Panc1 (cell line): ENCODE data around the gene CACNG7. TPM values are rescaled to one million over a fixed set of nuclear protein-coding genes. Genes with fewer than 3 reads are reported as not detected.
"Not testable (repeated sequence)": the region's sequence is repeated elsewhere in the genome, so short reads cannot be mapped to it uniquely, and the experiment has no call there.

Source experiments
- ATAC-seq: fragments of 200-7000 bp; cut with Tn5 transposase; 2 replicates; pipeline ENCODE4 v1.9.1; 2020; ENCODE audit warnings: mild to moderate bottlenecking, moderate library complexity
- BruUV-seq: library from RNA; stranded (reverse); fragments of 400-500 nt; replicated peaks from 2 replicates; lab custom pipeline; 2021; lab: Mats Ljungman, UMichigan
- CTCF ChIA-PET: fragments of 300-600 bp; sonication (Branson Sonifier 250); formaldehyde crosslinking; loops from one replicate; lab custom pipeline; 2022; ENCODE audit warnings: antibody characterized with exemption; lab: Charles Lee
- POLR2A ChIA-PET: fragments of 300-600 bp; sonication (Branson Sonifier 250); formaldehyde crosslinking; loops from one replicate; lab custom pipeline; 2022; ENCODE audit warnings: antibody characterized with exemption; lab: Charles Lee
- DNase-seq: peaks from one replicate; pipeline ENCODE4 v3.0.0-alpha.2; 2010; ENCODE audit warnings: low read depth, low spot score
- H3K27ac ChIP-seq: 2 replicates; pipeline ENCODE4 v1.5.1; 2011; ENCODE audit warnings: mild to moderate bottlenecking, low read length, inconsistent platforms
- H3K27me3 ChIP-seq: fragments of 200-500 bp; sonication (Bioruptor generic); 2 replicates; pipeline ENCODE4 v1.6.0; 2014; ENCODE audit warnings: low read length, inconsistent platforms; ENCODE audit not compliant: control insufficient read depth, insufficient read depth
- H3K36me3 ChIP-seq: fragments of 200-500 bp; sonication (Bioruptor generic); 2 replicates; pipeline ENCODE4 v1.5.1; 2014; ENCODE audit warnings: inconsistent platforms, mild to moderate bottlenecking, low read length, moderate library complexity; ENCODE audit not compliant: control insufficient read depth, insufficient read depth
- H3K4me1 ChIP-seq: 2 replicates; pipeline ENCODE4 v1.5.1; 2011; ENCODE audit warnings: inconsistent platforms, mild to moderate bottlenecking, low read length, moderate library complexity; ENCODE audit not compliant: control insufficient read depth, insufficient read depth
- H3K4me3 ChIP-seq, 2 experiments: 2 replicates each; pipeline ENCODE4 v1.5.1; 2011 to 2012; ENCODE audit warnings: low read depth in 2 of 2, low read length in 2 of 2, mild to moderate bottlenecking in 2 of 2, inconsistent platforms in 1 of 2, moderate library complexity in 1 of 2
- H3K9me3 ChIP-seq: fragments of 200-500 bp; sonication (Bioruptor generic); 2 replicates; pipeline ENCODE4 v1.5.1; 2014; ENCODE audit warnings: low read depth, mild to moderate bottlenecking, inconsistent platforms, low read length, moderate library complexity; ENCODE audit not compliant: control insufficient read depth, insufficient read depth
- CTCF ChIP-seq: fragments of 450-650 bp; IDR thresholded peaks from 2 replicates; pipeline ENCODE4 v1.5.1; 2017; ENCODE audit warnings: mild to moderate bottlenecking
- POLR2AphosphoS5 ChIP-seq: IDR thresholded peaks from 2 replicates; pipeline ENCODE4 v1.6.1; 2012; ENCODE audit warnings: mild to moderate bottlenecking, low read depth, low read length, moderate library complexity
- SIN3A ChIP-seq: IDR thresholded peaks from 2 replicates; pipeline ENCODE4 v1.6.1; 2012; ENCODE audit warnings: low read depth, mild to moderate bottlenecking, low read length, moderate library complexity, borderline replicate concordance; ENCODE audit not compliant: insufficient read depth
- in situ Hi-C: cut with HindIII; loops from 2 replicates; pipeline ENCODE4 v1.10.0; 2016; ENCODE audit warnings: low sequenced_read_pairs, low pct_unique_long_range_greater_than_20kb
- intact Hi-C: fragments of 100-400 bp; cut with micrococcal nuclease; formaldehyde crosslinking; loops from one replicate; pipeline ENCODE4 v1.10.0; 2022; ENCODE audit not compliant: unreplicated experiment
- total RNA-seq: library from RNA; stranded (reverse); gene quantifications from one replicate; pipeline ENCODE4 v1.2.1, GENCODE V29; 2021; ENCODE audit not compliant: unreplicated experiment

The CACNG7 gene
- total RNA-seq, 1 experiment from 2014 or later = 7.7 TPM

GRCh38 chr19:53945998-53946397, 36.9 kb downstream of the CACNG7 start:
- H3K27ac ChIP-seq = no peak overlapping the region
- H3K27me3 ChIP-seq = no peaks in the 10 kb centered on the region

GRCh38 chr19:53947624-53948023, 38.5 kb downstream of the CACNG7 start:
- intact Hi-C loops = no loop called here
- no peak for DNase-seq
- in situ Hi-C loops = no loop called here
- no peaks in the 10 kb centered on the region for H3K27me3 ChIP-seq
- H3K36me3 ChIP-seq = no peaks in the 10 kb centered on the region
- H3K9me3 ChIP-seq = no peaks in the 10 kb centered on the region
- ChIA-PET POLR2A (interaction anchor here (0.6 to 0.8 kb wide), 2 partner anchors 19 to 64 kb away, joined by 4 to 5 read pairs; no protein-coding TSS in a partner anchor), CTCF (interaction anchor here (0.6 to 1.5 kb wide), 12 partner anchors 18 to 275 kb away, joined by 3 to 10 read pairs (median 4); no protein-coding TSS in a partner anchor)
- BruUV-seq = no TSS peak
- TF ChIP-seq CTCF = no peak; the same call in 1 of the 2 replicates
- no peak for TF ChIP-seq SIN3A
- TF ChIP-seq POLR2AphosphoS5 = no peak
- H3K4me3 ChIP-seq = no peak overlapping the region
- H3K4me1 ChIP-seq = peaks cover 7% of the 10 kb centered on the region; the same call in 1 of the 2 replicates
- no peak overlapping the region for H3K27ac ChIP-seq
- ATAC-seq = peak; percentile 73

More at GRCh38 chr19:53945998-53946397, 36.9 kb downstream of the CACNG7 start:
- DNase-seq (no peak), ATAC-seq (no peak)
- peak overlapping the region in 1 of 2 experiments; percentile 13; a peak in 1 of 4 replicates for H3K4me3 ChIP-seq
- H3K4me1 ChIP-seq = peaks cover 7% of the 10 kb centered on the region; the same call in 1 of the 2 replicates
- H3K9me3 ChIP-seq = no peaks in the 10 kb centered on the region
- no peaks in the 10 kb centered on the region for H3K36me3 ChIP-seq
- no peak for TF ChIP-seq CTCF
- intact Hi-C loops (no loop called here), in situ Hi-C loops (no loop called here)
- BruUV-seq = no TSS peak
- ChIA-PET POLR2A (interaction anchor here (0.6 kb wide), 1 partner anchor 106 kb away, joined by 5 read pairs; no protein-coding TSS in a partner anchor), CTCF (no interaction called here)

GRCh38 chr19:53948611-53949010, 39.5 kb downstream of the CACNG7 start:
- H3K4me3 ChIP-seq, in situ Hi-C loops, H3K27ac ChIP-seq, H3K36me3 ChIP-seq, intact Hi-C loops, DNase-seq, H3K27me3 ChIP-seq, BruUV-seq, ATAC-seq, H3K4me1 ChIP-seq, H3K9me3 ChIP-seq: not testable (repeated sequence)
- CTCF ChIA-PET = interaction anchor here (0.8 to 1.5 kb wide), 4 partner anchors 19 to 156 kb away, joined by 3 to 8 read pairs (median 6); no protein-coding TSS in a partner anchor
- POLR2A ChIA-PET = interaction anchor here (0.8 kb wide), 1 partner anchor 307 kb away, joined by 3 read pairs; no protein-coding TSS in a partner anchor
